HG02870 (cell line): ENCODE results near the gene SV2A.
"Not testable (repeated sequence)": the region's sequence is repeated elsewhere in the genome, so short reads cannot be mapped to it uniquely, and the experiment has no call there.

Source experiments
- ATAC-seq: cut with Tn5 transposase; IDR thresholded peaks from one replicate; pipeline ENCODE4 v1.9.1; 2021; ENCODE audit warnings: mild to moderate bottlenecking, moderate library complexity; ENCODE audit not compliant: unreplicated experiment

Gene SV2A, protein sequence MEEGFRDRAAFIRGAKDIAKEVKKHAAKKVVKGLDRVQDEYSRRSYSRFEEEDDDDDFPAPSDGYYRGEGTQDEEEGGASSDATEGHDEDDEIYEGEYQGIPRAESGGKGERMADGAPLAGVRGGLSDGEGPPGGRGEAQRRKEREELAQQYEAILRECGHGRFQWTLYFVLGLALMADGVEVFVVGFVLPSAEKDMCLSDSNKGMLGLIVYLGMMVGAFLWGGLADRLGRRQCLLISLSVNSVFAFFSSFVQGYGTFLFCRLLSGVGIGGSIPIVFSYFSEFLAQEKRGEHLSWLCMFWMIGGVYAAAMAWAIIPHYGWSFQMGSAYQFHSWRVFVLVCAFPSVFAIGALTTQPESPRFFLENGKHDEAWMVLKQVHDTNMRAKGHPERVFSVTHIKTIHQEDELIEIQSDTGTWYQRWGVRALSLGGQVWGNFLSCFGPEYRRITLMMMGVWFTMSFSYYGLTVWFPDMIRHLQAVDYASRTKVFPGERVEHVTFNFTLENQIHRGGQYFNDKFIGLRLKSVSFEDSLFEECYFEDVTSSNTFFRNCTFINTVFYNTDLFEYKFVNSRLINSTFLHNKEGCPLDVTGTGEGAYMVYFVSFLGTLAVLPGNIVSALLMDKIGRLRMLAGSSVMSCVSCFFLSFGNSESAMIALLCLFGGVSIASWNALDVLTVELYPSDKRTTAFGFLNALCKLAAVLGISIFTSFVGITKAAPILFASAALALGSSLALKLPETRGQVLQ

DNA sequence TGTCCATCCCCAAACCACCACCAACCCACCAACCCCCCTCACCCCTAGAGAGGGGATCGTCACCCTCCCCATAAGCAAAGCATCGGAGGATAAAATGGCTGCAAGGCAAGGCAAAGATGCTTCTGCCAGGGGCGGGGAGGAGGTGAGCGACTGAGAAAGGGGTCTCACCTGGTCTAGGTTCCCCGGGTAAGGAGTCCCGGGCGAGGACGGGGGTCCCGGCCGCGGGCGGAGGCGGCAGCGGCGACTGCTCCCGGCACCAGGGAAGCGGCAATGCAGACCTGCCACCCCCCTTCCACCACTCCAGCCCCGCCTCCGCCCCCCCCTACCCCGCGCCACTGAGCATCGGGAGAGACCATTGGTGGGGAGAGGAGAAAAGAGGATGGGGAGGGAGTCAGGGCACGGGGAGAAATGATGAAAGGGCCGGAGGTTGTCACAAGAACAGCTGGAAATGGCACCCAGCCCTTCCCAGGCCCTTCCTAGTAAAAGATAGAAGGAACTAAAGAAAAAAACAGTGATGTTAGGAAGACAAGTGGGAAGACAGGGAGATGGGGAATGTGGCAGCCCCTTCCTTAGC, at the start of gene SV2A:
SV2A (minus strand) TSS at position 274 of the 574 bp plus-strand sequence. CDS start 4,004 bp downstream, outside the sequence.
- no peak for ATAC-seq

DNA sequence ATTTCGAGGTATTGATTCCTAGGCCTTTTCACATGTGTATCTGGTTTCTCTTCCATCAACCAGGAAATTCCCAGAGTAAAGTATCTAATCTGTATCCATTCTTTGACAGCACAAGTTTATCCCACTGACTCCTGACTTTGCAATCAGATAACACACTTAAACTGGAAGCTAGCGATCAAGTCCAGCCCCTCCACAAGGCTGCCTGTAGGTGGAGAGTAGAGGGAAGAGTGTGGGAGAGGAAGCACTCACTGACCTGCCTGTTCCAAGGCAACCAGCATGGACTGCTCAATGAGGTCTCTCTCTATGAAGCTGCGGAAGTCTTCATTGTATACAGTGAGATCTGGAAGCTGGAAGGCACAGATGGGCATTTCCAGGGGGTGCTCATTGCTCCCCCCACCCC, 49.4 kb upstream of the SV2A start:
- no peak for ATAC-seq

DNA sequence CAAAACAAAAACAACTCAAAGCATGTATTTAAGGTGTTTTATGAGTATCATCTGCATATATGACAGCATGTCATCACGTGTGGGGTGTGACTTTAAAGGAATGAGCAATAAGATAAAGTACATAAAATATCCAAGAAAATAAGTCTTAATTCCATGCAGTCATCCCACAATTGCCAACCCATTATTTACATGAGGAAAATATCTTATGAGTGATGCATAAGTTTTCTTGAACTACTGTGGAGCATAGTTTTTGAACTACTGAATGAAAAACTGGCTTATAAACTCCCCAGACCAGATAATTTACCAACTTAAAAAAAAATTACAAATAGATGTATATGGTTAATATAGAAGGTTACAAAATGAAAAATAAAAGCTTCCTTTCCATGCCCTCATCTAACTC, 48.8 kb upstream of the SV2A start:
- no peak for ATAC-seq

DNA sequence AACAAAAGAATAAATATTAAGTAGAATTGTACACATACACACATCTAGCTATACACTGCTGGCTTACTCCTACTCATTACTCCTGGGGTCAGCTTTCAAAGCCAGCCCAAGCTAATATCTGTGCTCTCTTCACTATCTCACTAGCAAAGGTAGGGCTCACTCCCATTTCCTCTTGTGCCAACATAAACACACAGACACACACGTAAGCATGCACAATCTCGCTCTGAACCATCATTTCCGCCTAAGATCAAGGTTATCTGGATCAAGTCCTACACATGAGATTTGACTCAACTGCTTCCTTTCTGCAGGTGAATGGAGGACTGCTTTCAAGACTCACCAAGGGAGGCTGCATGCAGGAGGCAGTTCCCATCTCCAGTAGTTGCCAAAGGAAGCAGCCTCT, 47.8 kb upstream of the SV2A start:
- ATAC-seq, result no peak

DNA sequence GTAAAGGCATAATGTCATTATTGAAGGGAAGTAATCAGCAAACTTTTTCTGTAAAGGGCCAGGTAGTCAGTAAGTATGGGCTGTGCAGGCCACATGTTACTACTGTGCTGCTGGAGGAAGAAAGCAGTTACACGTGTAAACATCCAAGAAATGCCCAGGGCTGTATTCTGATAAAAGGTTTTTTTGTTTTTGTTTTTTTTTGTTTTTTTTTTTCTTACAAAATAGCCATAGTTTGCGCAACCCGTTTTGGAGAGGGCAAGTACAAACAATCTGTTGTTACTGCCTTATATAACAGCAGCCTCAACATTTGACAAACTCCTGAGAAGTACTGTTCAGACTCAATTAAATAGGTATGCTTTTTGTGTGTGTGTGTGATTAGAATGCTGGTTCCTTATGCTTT, 45.7 kb upstream of the SV2A start:
- no peak for ATAC-seq

DNA sequence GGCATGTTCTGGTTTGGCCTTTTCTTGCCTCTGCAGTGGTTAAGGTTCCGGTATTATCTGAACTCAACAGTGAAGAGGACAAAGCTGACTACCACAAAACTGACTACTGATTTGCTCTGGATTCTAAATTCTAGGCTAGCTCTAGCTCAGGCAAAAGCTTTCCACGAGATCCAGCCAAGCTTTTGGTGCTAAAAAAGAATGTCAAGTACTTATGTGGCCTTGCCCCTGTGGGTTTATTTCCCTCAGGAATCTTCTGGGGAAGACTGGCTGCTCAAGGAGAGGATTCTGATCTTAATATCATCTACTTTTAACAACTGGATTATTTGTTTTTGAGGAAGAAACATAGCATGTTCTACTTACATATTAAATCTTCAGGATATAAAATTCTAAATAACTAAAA, 45.1 kb upstream of the SV2A start:
- ATAC-seq, result no peak

DNA sequence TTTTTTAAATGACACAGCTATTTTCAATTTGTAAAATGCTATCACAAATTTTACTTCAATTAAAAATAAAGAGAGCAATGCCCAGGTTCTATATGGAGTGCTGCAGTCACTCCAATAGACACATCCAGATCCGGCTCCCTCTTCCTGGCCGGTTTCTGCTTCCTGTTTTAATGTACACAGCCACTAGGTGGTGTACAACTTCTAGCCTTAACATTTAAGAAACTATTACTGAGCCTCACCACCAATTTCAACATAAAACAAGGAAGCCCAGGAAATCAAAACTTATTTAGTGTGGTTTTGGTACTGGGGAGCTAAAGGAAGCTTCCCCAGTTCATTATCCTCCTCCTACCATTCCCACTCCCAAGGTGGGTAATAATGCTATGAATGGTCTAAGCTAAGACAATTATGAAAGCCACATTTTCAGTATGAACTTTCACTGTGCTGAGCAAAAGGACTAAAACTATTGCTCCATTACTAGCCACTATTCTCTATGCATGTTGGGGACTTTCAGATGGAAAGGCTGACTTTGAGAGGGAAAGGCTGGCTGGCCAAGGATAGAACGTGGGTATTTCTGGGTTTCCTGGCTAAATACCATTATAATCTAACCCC, 44.5 kb upstream of the SV2A start:
- no peak for ATAC-seq

DNA sequence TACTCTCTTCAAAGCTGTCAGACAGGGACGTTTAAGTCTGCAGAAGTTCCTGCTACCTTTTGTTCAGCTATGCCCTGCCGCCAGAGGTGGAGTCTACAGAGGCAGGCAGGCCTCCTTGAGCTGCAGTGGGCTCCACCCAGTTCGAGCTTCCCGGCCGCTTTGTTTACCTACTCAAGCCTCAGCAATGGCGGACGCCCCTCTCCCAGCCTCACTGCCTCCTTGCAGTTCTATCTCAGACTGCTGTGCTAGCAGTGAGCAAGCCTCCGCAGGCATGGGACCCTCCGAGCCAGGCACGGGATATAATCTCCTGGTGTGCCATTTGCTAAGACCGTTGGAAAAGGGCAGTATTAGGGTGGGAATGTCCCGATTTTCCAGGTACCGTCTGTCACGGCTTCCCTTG, 39.9 kb upstream of the SV2A start:
- not testable (repeated sequence) for ATAC-seq

DNA sequence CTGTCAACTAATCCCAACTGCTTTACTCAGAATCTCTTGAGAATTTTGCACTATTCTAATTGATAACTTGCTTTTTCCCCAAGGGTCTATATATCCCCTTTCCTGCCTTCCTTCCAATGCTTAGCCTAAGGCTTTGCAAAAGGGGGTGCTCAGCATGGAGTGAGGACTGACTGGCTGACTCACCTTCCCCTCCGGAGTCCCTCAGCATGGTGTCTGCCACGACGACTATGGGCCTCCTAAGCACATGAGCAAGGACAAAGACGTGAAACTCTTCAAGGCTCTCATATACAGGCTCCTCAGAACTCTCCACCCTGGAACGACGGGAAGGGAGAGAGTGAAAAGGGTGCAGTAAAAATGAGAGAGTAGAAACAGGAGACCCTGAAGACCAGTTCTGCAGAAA, 32.3 kb upstream of the SV2A start:
- no peak for ATAC-seq

DNA sequence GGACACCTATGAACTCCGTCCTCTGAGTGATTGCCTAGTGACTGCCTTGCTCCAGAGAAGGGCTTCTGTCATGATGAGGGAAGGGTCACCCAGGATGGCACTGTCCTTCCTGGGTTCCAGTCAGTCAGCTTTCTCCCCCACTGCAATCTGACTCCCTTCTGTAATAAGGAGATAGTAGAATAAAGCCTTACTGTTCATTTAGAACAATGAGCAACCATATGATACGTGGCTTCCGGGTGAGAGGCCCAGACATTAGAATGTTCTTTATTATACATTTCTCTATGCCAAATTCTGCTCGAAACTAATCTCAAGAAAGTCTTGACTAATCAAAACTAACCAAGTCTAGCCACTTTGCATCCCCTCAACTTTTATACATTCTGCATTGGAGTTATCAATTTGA, 27.6 kb upstream of the SV2A start:
- ATAC-seq, result no peak

DNA sequence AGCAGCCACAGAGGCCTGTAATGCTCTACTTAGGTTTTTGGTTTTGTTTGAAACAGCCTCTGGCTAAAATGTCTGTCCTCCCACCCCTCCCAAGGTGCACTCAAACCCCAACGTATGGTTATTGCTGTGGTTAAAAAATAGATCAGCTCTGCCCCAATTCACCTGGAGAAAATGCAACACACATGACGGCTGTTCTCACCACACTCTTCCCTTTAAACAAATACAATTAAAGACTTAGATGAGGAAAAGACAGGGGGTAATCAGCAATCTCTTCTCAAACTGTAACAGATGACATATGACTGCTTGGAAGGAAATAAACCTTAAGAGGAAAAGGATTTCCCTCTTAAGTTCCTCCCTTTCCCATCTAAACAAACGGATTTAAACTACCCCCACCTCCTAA, 25.2 kb upstream of the SV2A start:
- ATAC-seq, result no peak

DNA sequence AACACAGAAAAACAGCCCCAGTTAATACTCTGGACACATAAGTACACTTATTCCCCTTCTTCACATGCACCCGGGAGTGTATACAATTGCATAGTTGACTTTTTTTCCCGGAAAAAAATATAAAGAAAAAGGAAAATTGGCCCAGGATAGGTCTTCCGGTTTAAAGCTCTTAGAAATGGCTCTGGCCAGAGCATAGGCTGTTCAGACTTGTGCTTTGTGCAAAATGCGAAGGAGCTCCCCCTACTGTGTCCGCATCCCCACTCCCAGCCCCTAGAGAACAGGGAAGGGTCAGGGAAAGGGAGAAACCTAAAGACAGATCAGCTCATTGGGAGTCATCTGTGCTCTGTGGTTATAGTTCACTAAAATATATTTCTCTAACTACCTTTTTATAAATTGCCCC, 24.6 kb upstream of the SV2A start:
- ATAC-seq, result no peak

DNA sequence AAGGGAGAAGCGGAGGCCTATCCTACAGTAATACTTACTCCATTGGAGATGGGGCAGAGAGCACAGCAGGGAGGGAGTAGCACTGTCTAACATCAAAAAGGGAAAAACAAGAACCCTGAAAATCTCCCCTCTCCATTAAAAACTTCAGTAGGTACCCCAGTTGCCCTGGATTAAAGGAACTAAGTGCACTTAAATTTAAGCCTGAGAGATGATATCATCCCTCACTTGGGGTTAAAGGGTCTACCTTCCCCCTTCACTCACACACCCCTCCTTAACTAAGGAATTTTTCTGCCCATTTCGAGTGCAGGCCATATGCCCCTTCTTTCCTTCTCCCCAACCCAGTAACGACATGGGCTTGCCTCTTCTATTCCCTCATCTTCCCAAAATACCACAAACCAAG, 22.8 kb upstream of the SV2A start:
- no peak for ATAC-seq

DNA sequence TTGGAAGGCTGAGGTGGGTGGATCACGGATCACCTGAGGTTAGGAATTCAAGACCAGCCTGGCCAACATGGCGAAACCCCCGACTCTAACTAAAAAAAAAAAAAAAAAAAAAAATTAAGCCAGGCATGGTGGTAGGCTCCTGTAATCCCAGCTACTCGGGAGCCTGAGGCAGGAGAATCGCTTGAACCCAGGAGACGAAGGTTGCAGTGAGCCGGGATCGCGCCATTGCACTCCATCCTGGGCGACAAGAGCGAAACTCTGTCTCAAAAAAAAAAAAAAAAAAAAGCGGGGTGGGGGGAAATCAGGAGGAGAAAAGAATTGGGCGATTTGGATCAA, 21.0 kb upstream of the SV2A start:
- not testable (repeated sequence) for ATAC-seq

DNA sequence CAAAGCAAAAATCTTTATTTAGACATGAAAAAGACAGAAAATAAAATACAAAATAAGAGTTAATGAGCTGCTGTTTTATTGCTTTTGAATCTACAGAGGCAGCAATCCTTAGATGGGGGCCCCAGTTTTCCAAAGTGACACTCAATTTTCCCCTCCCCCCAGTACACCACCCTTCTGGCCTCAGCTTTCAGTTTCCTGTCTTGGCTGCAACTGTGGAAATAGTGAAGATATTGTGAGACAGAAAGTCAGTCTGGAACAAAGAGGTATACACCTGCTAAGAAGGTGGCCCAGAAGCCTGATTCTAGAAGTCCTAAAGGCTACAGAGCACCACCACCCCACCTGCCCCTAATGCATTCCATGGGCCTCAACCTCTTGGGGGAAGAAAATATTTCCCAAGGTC, 20.1 kb upstream of the SV2A start:
- ATAC-seq, result no peak

DNA sequence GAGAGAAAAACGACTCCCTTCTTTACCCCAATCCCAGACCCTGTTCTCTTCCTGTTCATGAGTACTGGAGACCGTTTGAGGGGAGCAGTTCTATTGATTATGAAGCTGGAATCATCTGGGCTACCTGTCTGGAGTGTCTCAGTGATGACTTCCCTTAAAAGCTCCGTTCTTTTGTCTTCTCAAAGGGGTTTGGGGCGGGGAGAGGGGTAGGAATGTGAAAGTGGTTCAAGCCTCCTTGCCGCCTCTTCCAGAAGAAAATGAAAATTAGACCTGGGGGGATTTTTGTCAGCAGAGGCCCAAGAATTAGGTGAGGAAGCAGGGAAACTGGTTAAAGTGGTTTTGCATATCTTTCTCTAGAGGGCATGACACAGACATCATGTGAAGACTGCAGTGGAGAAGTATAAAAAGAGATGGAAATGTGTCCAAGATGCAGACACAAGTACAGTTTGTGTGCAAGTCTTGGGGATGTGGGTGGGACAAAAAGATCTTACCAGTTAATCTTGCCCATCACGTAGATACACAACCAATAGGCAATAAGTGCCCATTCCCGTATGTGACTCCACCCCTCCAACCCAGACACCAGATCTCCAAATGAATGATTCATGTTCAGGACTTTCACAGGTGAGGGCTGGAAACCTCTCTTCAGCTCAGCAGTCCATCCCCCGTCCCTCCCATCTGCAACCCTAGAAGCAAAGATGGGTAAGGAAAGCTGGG, 19.5 kb upstream of the SV2A start:
- ATAC-seq, result no peak

DNA sequence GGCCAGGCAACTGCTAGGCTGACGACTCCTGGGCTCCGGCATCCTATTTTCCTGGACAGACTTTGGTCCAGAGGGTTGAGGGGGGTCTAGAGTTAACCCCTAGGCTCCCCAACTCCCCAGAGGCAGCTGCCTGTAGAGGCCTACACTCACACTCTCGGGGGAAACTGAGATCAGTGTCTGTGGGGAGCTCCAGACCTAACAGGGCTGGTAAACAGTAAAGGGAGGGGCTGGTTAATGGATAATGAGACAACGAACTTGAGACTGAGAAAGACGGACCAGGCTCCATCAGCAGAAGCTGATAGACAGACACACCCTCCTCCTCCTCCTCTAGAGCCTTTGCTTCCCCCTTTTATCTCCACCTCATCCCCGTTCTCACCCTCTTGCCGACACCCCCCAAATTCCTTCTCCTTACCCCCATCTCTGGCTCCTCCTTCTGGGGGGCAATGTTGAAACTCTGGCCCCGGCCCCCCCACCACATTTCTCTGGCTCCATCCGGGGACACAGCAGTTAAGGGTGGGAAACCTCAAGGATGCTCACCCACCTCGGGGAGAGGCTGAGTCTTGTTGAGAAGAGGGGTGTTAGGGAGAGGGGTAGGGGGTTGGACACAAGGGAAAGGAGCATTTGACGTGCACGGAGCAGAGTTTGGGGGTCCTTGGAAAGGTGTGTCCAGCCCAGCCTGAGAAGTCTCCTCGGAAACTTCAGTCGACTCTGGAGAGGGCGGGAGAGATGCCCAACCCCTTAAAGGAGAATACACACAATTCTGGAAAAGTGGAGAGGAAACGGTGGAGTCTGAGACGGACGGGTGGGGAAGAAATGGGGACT, 18.7 kb upstream of the SV2A start, which contains the start of gene MTMR11:
MTMR11 (minus strand) TSS at position 710 of the 822 bp plus-strand sequence; CDS start at position 478, 232 bp downstream.
- ATAC-seq, result no peak

DNA sequence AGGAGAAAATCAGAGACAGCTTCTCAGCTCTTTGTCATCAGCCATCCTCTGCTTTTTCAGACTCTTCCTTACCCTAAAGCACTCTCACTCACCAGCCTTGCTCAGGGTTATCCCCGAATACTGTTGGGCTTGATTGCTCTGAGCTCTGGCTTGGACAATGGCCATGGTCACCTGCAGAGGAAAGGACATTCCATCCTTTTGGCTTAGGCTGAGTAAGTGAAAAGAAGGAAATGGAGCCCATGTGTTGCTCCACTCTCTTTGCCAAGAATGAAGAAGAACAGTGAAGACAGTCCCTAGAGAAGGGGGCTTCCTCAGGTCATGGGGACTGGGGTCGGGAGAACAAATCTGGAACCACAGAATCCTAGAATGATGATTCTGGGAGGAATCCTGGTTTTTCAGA, 16.7 kb upstream of the SV2A start:
- no peak for ATAC-seq

DNA sequence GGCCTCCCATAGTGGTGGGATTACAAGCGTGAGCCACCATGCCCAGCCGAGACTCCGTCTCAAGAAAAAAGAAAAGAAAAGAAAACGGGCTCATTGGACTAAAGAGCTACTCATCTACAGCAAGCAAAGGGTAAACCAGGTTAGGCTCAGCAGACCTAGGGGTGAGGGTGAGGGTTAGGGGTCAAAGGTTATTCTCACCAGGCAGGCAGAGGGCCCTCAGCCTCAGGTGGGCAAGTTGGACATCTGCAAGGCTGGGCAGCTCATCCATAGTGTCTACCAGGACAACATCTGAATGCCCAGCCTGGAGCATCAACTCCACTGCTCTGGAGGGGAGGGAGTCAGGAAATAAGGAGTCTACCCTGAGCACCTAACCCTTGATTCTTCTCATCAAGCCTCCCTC, 15.6 kb upstream of the SV2A start:
- no peak for ATAC-seq

DNA sequence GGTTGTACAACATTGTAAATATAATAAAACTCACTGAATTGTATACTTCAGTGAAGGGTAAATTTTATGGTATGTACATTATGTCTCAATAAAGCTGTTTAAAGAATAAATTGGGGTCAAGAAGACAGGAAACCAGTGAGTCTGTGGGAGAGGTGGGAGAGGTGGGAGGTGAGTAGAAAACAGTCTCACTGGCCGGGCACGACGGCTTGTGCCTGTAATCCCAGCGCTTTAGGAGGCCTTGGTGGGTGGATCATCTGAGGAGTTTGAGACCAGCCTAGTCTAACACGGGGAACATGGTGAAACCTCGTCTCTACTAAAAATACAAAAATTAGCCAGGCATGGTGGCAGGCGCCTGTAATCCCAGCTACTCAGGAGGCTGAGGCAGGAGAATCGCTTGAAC, 14.8 kb upstream of the SV2A start:
- no peak for ATAC-seq
